Breast epithelium (tissue), 3 donors: ENCODE data around the gene C5AR1.

Experiments used
- POLR2A ChIP-seq: fragments of 450-650 bp; IDR thresholded peaks from one replicate; pipeline ENCODE4 v1.6.1; 2016; ENCODE audit warnings: antibody characterized with exemption, mild to moderate bottlenecking, moderate library complexity
- POLR2AphosphoS5 ChIP-seq, 3 donors: sonication (generic); formaldehyde crosslinking; IDR thresholded peaks; one replicate each; pipeline ENCODE4 v1.6.1; 2017; ENCODE audit warnings: antibody characterized with exemption in 3 of 3
- TF ChIP-seq, protein P1 (sequence below), 3 donors: fragments of 450-650 bp; IDR thresholded peaks; one replicate each; pipeline ENCODE4 v1.5.1; 2016 to 2017; ENCODE audit warnings: antibody characterized with exemption in 3 of 3, mild to moderate bottlenecking in 3 of 3, moderate library complexity in 3 of 3

- TF ChIP-seq, protein P1, sequence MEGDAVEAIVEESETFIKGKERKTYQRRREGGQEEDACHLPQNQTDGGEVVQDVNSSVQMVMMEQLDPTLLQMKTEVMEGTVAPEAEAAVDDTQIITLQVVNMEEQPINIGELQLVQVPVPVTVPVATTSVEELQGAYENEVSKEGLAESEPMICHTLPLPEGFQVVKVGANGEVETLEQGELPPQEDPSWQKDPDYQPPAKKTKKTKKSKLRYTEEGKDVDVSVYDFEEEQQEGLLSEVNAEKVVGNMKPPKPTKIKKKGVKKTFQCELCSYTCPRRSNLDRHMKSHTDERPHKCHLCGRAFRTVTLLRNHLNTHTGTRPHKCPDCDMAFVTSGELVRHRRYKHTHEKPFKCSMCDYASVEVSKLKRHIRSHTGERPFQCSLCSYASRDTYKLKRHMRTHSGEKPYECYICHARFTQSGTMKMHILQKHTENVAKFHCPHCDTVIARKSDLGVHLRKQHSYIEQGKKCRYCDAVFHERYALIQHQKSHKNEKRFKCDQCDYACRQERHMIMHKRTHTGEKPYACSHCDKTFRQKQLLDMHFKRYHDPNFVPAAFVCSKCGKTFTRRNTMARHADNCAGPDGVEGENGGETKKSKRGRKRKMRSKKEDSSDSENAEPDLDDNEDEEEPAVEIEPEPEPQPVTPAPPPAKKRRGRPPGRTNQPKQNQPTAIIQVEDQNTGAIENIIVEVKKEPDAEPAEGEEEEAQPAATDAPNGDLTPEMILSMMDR (IDR thresholded peaks at IDR 0.05): no peak
- TF ChIP-seq POLR2A (no peak), POLR2AphosphoS5 (IDR thresholded peaks at IDR 0.05) (no peak)
Measured at GRCh38 chr19:47350630-47351029, 41.0 kb downstream of the C5AR1 start.
